OCI-LY7 (cell line): ENCODE measurements around the gene GSTM1. TPM values are rescaled to one million over a fixed set of nuclear protein-coding genes. Genes with fewer than 3 reads are reported as not detected.

Experiments used
- BruUV-seq: library from RNA; stranded (reverse); fragments of 400-500 nt; replicated peaks from 2 replicates; lab custom pipeline; 2021; lab: Mats Ljungman, UMichigan
- CTCF ChIA-PET: fragments of 300-600 bp; sonication (Branson Sonifier 250); formaldehyde crosslinking; loops from one replicate; lab custom pipeline; 2022; ENCODE audit warnings: antibody characterized with exemption; ENCODE audit not compliant: unreplicated experiment; lab: Charles Lee
- POLR2A ChIA-PET: fragments of 300-600 bp; sonication (Branson Sonifier 250); formaldehyde crosslinking; loops from one replicate; lab custom pipeline; 2022; ENCODE audit warnings: antibody characterized with exemption; lab: Charles Lee
- DNase-seq: peaks from one replicate; pipeline ENCODE4 v3.0.0-alpha.2; 2015; ENCODE audit warnings: low spot score
- H2AFZ ChIP-seq: fragments of 200-600 bp; sonication (generic), shearing (Covaris generic); 2 replicates; pipeline ENCODE4 v1.6.1; 2014; ENCODE audit warnings: mild to moderate bottlenecking, antibody characterized with exemption, low read length, moderate library complexity
- H3K27ac ChIP-seq: fragments of 200-600 bp; sonication (generic); 2 replicates; pipeline ENCODE4 v1.5.1; 2014; ENCODE audit warnings: mixed run types, low read depth, mild to moderate bottlenecking, moderate library complexity, low read length, inconsistent platforms; ENCODE audit not compliant: poor library complexity, severe bottlenecking
- H3K36me3 ChIP-seq: fragments of 200-600 bp; sonication (generic); 2 replicates; pipeline ENCODE4 v1.6.1; 2014; ENCODE audit warnings: mild to moderate bottlenecking, antibody characterized with exemption, low read length, moderate library complexity, mixed read lengths; ENCODE audit not compliant: insufficient read depth
- H3K4me1 ChIP-seq: fragments of 200-600 bp; sonication (generic); 2 replicates; pipeline ENCODE4 v1.5.1; 2014; ENCODE audit warnings: mild to moderate bottlenecking, low read length; ENCODE audit not compliant: insufficient read depth, poor library complexity, severe bottlenecking
- H3K4me2 ChIP-seq: fragments of 200-600 bp; sonication (generic); 2 replicates; pipeline ENCODE4 v1.6.1; 2014; ENCODE audit warnings: mild to moderate bottlenecking, low read length
- H3K4me3 ChIP-seq: fragments of 200-600 bp; sonication (generic); 2 replicates; pipeline ENCODE4 v1.5.1; 2014; ENCODE audit warnings: mild to moderate bottlenecking, low read depth, low read length; ENCODE audit not compliant: poor library complexity, severe bottlenecking
- H3K79me2 ChIP-seq: fragments of 200-600 bp; sonication (generic); 2 replicates; pipeline ENCODE4 v1.6.1; 2016; ENCODE audit warnings: low read depth, mild to moderate bottlenecking, low read length, moderate library complexity, mixed read lengths; ENCODE audit not compliant: insufficient read depth
- H3K9me2 ChIP-seq: fragments of 200-600 bp; sonication (generic); 2 replicates; pipeline ENCODE4 v1.6.1; 2016; ENCODE audit warnings: mild to moderate bottlenecking, low read length, mixed read lengths; ENCODE audit not compliant: insufficient read depth
- H3K9me3 ChIP-seq: fragments of 200-600 bp; sonication (generic); 2 replicates; pipeline ENCODE4 v1.6.1; 2014; ENCODE audit warnings: mild to moderate bottlenecking, mixed run types, low read length, mixed read lengths
- H4K20me1 ChIP-seq: fragments of 200-600 bp; sonication (generic); 2 replicates; pipeline ENCODE4 v1.6.1; 2014; ENCODE audit warnings: mild to moderate bottlenecking, antibody characterized with exemption, low read length, moderate library complexity, mixed read lengths; ENCODE audit not compliant: insufficient read depth
- CTCF ChIP-seq: fragments of 200-600 bp; sonication (generic); conservative IDR thresholded peaks from 2 replicates; pipeline ENCODE4 v1.5.1; 2014; ENCODE audit warnings: mild to moderate bottlenecking, antibody characterized with exemption, low read length, moderate library complexity, mixed read lengths
- EZH2phosphoT487 ChIP-seq: fragments of 200-600 bp; sonication (generic); IDR thresholded peaks from 2 replicates; pipeline ENCODE4 v1.6.1; 2018; ENCODE audit warnings: low read depth, borderline replicate concordance, mild to moderate bottlenecking, mixed run types, antibody characterized with exemption, low read length, moderate library complexity, mixed read lengths
- intact Hi-C: fragments of 100-400 bp; cut with micrococcal nuclease; formaldehyde crosslinking; loops from one replicate; pipeline ENCODE4 v1.10.0; 2022; ENCODE audit not compliant: unreplicated experiment
- total RNA-seq, 2 experiments: library from RNA; depleted of rRNA in 1 of 2; stranded (reverse); fragments of >200 nt in 1 of 2; shearing (Covaris generic) in 1 of 2; gene quantifications; 2 replicates each; pipeline ENCODE4 v1.2.3, GENCODE V29; 2014 to 2022

GSTM1 gene
- total RNA-seq, 2 experiments from 2014 or later, result not detected

GRCh38 chr1:109639841-109640184 is 47.8 kb upstream of the GSTM1 start:
- Histone ChIP-seq H3K9me2 (no peaks in the 10 kb centered on the region), H3K9me3 (no peaks in the 10 kb centered on the region), H3K4me2 (no peak overlapping the region), H2AFZ (no peak overlapping the region), H3K36me3 (no peaks in the 10 kb centered on the region), H4K20me1 (no peaks in the 10 kb centered on the region), H3K27ac (no peak overlapping the region), H3K79me2 (no peaks in the 10 kb centered on the region), H3K4me3 (no peak overlapping the region), H3K4me1 (peaks cover 8% of the 10 kb centered on the region)
- DNase-seq, result no peak
- TF ChIP-seq CTCF, result no peak
- no peak for TF ChIP-seq EZH2phosphoT487
- ChIA-PET POLR2A (interaction anchor here (0.5 to 2.0 kb wide), 8 partner anchors 10 to 1220 kb away, joined by 3 to 8 read pairs (median 3); partner anchors contain the start of gene GPR61), CTCF (interaction anchor here (0.6 to 2.7 kb wide), 14 partner anchors 9 to 345 kb away, joined by 3 to 20 read pairs (median 6); partner anchors contain the start of genes AHCYL1, AMPD2, GNAI3 and GNAT2)
- BruUV-seq, result no TSS peak
- intact Hi-C loops, result loop anchor here (5.0 kb wide), 2 partner anchors 132 to 342 kb away; partner anchors contain the start of gene AHCYL1

DNA sequence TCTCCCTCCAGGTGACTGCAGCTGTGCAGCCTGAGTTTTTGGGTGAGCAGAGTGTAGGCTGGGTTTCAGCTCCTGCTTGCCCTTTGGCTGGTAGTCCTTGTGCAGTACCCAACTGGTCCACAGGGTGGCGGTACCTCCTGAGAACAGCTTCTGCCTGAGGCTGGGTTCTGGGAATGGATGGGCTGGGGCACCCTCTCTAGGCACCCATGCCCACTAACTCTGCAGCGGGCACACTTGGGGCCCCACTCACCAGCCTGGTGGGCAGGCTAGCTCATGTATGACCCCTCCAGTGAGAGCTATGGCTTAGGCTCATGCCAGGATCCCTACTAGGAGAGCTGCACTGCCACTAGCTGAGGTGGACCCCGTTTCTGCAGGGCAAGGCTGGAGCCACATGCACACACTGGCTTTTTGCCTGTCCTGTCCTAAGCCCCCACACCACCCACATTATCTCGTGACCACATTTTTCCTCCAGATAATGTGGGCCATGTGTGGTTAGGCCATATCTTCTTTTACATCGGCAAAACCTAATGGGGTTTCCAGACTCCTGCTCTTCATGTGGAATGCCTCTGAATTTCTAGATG is 47.2 kb upstream of the GSTM1 start:
- no peaks in the 10 kb centered on the region for H3K9me2 ChIP-seq
- peaks cover 2% of the 10 kb centered on the region for H3K4me1 ChIP-seq
- ChIA-PET POLR2A (interaction anchor here (0.5 to 2.0 kb wide), 9 partner anchors 9 to 1219 kb away, joined by 3 to 8 read pairs (median 3); partner anchors contain the start of gene GPR61), CTCF (interaction anchor here (0.6 to 2.7 kb wide), 16 partner anchors 9 to 344 kb away, joined by 3 to 20 read pairs (median 5); partner anchors contain the start of genes AHCYL1, AMPD2, GNAI3 and GNAT2)
- H3K27ac ChIP-seq, result no peak overlapping the region
- BruUV-seq, result no TSS peak
- peak; percentile 77 for DNase-seq
- intact Hi-C loops, result loop anchor here (5.0 kb wide), 2 partner anchors 132 to 342 kb away; partner anchors contain the start of gene AHCYL1
- no peak overlapping the region for H3K4me3 ChIP-seq
- no peak overlapping the region for H2AFZ ChIP-seq
- H3K79me2 ChIP-seq, result no peaks in the 10 kb centered on the region
- H3K36me3 ChIP-seq, result no peaks in the 10 kb centered on the region
- TF ChIP-seq CTCF (peak; percentile 88), EZH2phosphoT487 (no peak)
- H3K4me2 ChIP-seq, result no peak overlapping the region
- no peaks in the 10 kb centered on the region for H3K9me3 ChIP-seq
- H4K20me1 ChIP-seq, result no peaks in the 10 kb centered on the region
